ENCODE data around the gene TREML1.

DNA sequence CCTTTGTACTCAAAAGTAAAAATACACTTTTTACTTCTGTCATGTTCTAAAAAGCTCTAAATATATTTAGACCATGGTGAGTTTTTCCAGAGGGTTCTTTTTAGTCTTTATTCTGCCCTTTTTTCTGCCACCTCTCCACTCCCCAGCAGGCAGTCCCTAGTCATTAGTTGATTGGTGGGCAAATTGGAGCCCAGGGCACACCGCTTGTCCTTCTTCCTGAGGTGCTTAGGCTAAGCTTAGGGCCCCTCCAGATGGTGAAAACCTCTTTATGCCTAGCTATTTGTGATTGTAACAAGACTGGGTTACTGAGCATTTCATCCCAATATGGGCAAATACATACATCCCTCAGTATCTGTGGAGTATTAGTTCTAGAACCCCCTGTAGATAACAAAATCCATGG is 6.2 kb downstream of the TREML1 start:
- TF ChIP-seq, protein P1, sequence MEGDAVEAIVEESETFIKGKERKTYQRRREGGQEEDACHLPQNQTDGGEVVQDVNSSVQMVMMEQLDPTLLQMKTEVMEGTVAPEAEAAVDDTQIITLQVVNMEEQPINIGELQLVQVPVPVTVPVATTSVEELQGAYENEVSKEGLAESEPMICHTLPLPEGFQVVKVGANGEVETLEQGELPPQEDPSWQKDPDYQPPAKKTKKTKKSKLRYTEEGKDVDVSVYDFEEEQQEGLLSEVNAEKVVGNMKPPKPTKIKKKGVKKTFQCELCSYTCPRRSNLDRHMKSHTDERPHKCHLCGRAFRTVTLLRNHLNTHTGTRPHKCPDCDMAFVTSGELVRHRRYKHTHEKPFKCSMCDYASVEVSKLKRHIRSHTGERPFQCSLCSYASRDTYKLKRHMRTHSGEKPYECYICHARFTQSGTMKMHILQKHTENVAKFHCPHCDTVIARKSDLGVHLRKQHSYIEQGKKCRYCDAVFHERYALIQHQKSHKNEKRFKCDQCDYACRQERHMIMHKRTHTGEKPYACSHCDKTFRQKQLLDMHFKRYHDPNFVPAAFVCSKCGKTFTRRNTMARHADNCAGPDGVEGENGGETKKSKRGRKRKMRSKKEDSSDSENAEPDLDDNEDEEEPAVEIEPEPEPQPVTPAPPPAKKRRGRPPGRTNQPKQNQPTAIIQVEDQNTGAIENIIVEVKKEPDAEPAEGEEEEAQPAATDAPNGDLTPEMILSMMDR (conservative IDR thresholded peaks at IDR 0.05; ENCODE audit: low read depth, low read length): no peak
- TF ChIP-seq EZH2 (IDR thresholded peaks at IDR 0.05; ENCODE audit: borderline replicate concordance, low read depth, low read length, poor library complexity, severe bottlenecking): no peak

All from A673 (cell line).